HG02943 (cell line): Measurements from ENCODE around the gene H6PD.

Experiments used
- ATAC-seq: cut with Tn5 transposase; IDR thresholded peaks from one replicate; pipeline ENCODE4 v1.9.1; 2021; ENCODE audit warnings: mild to moderate bottlenecking, low read depth, moderate library complexity; ENCODE audit not compliant: unreplicated experiment

The H6PD gene

GRCh38 chr1:9239622-9240401 is 5.2 kb downstream of the H6PD start:
- no peak for ATAC-seq

DNA sequence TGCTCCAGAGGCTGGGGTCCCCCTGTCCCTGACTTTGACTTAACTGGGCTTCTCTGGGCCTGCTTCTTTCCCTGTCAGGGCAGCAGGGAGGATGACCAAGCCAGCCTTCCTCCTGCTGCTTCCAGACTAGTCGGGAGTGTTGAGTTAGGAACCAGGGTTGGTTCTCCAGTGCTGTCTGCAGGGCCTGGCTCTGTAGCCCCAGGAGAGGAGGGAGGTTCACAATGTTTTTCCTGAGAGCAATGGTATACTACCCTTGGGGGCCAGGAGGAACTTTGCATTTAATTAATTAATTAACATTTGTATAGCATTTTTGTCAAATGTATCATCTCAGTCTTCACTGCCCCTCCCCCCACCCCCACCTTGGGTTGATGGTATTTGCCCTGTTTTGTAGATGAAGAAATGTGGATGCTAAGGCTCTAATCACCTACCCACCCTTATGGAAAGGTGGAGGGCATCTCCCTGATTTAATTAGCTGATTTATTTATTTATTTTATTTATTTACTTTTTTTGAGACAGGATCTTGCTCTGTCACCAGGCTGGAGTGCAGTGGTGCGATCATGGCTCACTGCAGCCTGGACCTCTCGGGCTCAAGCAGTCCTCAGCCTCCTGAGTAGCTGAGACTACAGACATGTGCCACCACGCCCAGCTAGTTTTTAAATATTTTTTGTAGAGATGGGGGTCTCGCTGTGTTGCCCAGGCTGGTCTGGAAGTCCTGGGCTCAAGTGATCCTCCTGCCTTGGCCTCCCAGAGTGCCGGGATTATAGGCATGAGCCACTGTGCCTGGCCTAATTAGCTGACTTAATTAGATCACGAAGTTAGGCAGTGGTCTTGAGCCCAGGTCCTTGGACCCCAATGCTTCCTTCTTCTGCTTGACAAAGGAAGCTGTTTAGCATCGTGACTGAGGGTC is 6.6 kb downstream of the H6PD start:
- ATAC-seq = no peak

DNA sequence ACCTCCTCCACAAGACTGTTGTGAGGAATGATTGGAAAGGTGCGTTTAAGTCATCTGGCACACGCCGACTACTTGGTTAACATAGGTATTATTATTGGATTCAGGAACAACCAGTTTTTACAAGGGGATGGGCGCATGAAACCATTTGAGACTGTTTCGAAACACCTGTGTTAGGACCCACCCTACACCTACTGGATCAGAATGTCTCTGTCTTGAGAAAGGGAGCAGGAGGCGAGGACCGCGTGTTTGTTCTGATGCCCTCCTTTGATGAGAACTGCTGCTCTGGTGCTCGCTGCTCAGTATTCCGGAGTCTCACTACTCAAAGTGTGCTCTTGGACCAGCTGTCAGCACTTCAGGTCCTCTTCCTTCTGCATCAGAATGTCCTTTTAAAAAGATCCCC is 7.3 kb downstream of the H6PD start:
- ATAC-seq = no peak

GRCh38 chr1:9242338-9242969 is 7.9 kb downstream of the H6PD start:
- ATAC-seq = no peak

GRCh38 chr1:9243066-9243739 is 8.6 kb downstream of the H6PD start:
- ATAC-seq = no peak

DNA sequence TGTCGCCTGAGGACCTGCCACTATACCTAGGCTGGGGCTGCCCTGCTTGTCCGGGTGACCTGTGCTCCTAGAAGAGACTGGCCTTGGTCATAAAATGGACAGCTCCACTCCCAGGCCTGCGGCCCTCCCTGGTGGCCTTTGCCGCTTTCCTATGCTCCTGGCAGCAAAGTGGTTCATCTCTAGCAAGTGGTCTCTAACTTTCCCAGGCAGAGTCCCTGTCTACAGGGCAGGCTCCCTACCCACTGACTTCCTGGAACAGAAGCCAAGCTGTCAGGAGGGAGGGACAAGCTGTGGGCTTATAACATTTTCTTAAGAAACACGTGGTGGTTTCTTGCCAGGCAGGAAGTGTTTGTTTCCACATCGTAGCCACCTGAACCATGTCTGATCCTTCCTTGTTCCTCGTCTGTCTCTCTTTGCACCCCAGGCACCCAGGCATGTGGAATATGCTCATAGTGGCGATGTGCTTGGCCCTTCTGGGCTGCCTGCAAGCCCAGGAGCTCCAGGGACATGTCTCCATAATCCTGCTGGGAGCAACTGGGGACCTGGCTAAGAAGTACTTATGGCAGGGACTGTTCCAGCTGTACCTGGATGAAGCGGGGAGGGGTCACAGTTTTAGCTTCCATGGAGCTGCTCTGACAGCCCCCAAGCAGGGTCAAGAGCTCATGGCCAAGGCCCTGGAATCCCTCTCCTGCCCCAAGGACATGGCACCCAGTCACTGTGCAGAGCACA is 10.1 kb downstream of the H6PD start:
- no peak for ATAC-seq

DNA sequence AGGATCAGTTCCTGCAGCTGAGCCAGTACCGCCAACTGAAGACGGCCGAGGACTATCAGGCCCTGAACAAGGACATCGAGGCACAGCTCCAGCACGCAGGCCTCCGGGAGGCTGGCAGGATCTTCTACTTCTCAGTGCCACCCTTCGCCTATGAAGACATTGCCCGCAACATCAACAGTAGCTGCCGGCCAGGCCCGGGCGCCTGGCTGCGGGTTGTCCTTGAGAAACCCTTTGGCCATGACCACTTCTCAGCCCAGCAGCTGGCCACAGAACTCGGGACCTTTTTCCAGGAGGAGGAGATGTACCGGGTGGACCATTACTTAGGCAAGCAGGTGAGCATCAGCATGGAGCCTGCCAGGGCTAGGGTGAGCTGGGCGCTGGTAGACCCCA is 10.7 kb downstream of the H6PD start:
- ATAC-seq = no peak

GRCh38 chr1:9245661-9246060 is 11.1 kb downstream of the H6PD start:
- ATAC-seq = no peak

DNA sequence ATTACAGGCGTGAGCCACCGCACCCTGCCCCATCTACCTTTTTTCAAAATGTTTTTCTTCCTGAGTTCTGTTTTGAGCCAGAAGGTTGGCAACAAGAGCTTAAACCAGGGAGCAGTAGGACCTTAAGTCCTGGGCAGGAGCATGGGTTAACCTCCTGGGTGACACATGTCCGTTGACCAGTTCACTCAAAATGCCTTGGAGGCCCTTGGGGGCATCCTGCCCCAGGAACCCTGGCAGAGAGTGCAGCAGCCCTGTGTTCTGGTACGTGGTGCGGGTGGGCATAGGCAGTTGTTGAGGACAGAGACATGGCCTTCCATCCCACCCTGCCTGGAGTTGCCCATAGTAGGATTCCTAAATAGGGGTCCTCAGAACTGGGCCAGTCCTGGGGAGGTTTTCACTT is 11.6 kb downstream of the H6PD start:
- ATAC-seq = no peak

DNA sequence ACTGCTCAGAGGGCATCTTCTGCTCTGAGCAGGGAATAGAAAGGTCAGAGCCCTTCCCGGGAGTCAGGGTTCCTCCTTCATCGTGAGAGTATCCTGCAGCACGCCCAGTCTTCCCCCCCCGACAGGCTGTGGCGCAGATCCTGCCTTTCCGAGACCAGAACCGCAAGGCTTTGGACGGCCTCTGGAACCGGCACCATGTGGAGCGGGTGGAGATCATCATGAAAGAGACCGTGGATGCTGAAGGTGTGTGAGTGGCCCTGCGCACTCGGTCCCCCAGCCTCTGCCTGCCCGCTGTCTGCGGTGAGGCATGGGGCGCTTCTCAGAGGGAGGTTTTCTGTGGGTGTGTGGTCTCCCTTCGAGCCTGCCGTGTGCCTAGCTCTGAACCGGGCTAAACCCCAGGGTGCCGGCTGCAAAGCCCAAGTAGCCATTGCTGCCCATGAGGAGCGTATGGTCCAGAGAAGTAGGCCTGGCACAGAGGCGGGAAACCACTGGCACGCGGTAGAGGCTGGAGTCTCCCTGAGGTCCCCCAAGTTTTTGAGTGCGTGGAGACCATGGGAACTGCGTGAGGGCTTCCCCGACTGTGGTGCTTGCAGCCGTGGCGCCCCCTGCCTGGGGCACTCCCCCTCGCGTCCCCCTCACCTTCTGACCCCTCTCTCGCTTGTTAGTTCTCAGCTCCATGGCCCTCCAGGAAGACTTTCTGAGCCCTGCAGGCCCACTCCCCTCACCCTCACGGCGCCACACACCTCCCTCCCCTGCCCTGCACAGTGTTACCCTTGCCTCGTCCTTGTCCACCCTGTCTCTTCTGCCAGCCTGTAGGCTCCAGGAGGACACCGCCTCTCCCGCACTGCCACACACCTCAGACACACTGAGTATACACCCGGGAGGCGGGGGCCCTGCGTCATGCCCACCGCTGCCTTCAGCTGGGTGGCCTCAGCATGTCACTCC is 12.5 kb downstream of the H6PD start:
- ATAC-seq = no peak

GRCh38 chr1:9247894-9248293 is 13.3 kb downstream of the H6PD start:
- ATAC-seq = no peak

GRCh38 chr1:9248341-9249262 is 14.0 kb downstream of the H6PD start:
- ATAC-seq = no peak

DNA sequence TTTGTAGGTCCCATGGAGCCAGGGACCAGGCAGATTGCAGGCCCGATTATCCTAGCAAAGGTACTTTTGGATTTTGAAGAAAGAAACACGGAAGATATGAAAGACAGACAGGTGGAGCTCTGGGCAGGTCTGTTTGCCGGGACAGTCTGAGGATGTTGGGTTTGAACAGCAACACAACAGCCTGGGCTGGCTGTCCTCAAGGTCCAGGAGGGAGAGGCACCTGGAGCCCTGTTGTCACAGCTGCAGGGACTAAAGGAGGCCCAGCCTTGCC is 14.6 kb downstream of the H6PD start:
- ATAC-seq = no peak

- ATAC-seq = no peak
Measured at GRCh38 chr1:9249534-9250410, 15.2 kb downstream of the H6PD start.

GRCh38 chr1:9250411-9251381 is 16.1 kb downstream of the H6PD start:
- no peak for ATAC-seq

DNA sequence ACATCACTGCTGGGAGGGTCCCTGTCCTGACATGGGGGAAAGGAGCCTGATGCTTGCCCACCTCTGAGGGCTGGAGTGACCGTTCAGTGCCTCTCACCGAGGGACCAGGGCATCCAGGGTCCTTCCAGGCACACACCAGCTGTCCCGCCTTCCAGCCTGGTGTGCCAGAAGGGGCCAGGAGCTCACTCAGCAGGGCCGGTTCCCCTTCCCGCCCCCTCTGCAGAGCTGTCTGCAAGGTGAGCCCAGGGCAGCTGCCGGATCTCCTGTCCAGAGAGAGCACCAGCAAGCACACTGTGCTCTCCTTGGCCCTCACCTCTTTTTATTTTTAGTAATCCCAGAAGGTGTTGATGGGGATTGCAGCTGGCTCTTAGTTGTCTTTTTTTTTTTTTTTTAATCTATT is 16.9 kb downstream of the H6PD start:
- ATAC-seq = no peak
